Measurements from ENCODE around the gene CNN1. TPM values are rescaled to one million over a fixed set of nuclear protein-coding genes. Genes with fewer than 3 reads are reported as not detected.

The CNN1 gene
- total and polyA plus RNA-seq, 5 experiments from 2014 or later, result not detected

DNA sequence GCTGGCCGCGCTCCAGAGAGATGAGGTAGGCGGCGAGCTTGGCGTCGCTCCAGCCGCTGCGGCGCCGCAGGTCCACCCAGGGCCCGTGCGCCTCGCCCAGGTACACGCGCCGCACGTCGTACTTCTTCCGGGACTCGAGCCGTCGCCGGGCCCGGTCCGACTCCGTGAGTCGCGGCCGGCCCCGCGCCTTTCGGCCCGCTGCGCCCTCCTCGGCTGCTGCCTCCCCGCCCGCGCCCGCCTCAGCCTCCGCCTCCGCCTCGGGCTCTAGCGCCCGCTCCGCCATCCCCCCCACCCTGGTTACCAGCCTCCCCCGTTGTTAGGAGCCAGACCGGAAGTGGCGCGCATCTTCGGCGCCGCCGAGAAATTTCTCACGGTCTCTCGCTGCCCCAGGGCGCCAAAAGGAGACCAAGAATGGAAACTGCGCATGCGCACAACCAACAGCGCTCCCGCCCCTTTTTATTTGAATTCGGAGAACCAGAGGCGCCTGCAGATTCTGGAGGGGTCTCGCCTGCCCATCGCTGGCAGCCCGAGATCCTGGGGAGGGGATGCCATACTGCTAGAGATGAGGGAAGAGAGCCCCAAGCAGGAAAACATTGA, 33.0 kb upstream of the CNN1 start, which contains the start of gene ZNF653:
Gene ZNF653 (minus strand): TSS at position 336 of the 597 bp plus-strand sequence. CDS start 53 bp downstream, at position 283.
- peaks cover 9 to 15% (median 12%) of the 10 kb centered on the region in 4 donors for H3K4me1 Mint-ChIP-seq
- H3K27ac Mint-ChIP-seq, result peak within 1 kb of the TSS; percentile 89 to 98 (median 96)
- peak within 1 kb of the TSS; percentile 87 to 99 (median 90) for H3K4me3 Mint-ChIP-seq
- H3K9me3 Mint-ChIP-seq, result no peaks in the 10 kb centered on the region
- POLR2A ChIA-PET, result interaction anchor here (0.6 to 2.3 kb wide), 7 partner anchors 14 to 763 kb away, joined by 3 to 8 read pairs (median 3); partner anchors contain the start of gene SWSAP1
- peaks cover 0 to 2% (median 0%) of the 10 kb centered on the region in 5 donors for H3K27me3 Mint-ChIP-seq
- peaks cover 0 to 7% (median 2%) of the 10 kb centered on the region in 3 donors for H3K36me3 Mint-ChIP-seq
- ATAC-seq (peak; percentile 49 to 60), DNase-seq (peak; percentile 88 to 98 (median 94))

DNA sequence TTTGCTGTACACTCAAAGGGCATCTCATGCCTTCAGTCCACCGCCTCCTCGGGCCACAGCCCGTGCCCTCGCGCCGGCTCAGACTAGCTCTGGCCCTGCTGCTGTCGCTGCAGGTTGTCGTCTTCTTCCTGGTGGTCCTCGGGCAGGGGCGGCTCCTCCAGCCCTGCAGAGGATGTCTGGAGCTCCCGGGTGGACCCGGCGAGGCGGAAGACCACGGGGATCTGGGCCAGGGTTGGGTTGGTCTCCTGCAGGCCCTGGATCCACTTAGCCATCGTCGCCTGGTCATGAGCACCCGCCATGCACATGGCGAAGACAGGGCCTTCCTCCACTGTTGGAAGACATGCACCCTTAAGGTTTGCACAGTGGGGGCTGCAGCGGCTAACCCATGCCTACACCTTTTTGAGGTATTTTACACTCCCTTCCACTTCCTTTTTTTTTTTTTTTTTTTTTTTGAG, 32.5 kb upstream of the CNN1 start:
- POLR2A ChIA-PET, result interaction anchor here (0.6 to 2.3 kb wide), 5 partner anchors 10 to 131 kb away, joined by 3 to 8 read pairs (median 3); partner anchors contain the start of gene SWSAP1
- Mint-ChIP-seq H3K36me3 (peaks cover 0 to 12% (median 0%) of the 10 kb centered on the region in 3 donors), H3K4me1 (peaks cover 9 to 15% (median 11%) of the 10 kb centered on the region in 4 donors), H3K9me3 (no peaks in the 10 kb centered on the region), H3K27me3 (peaks cover 0 to 2% (median 0%) of the 10 kb centered on the region in 5 donors), H3K4me3 (peak overlapping the region; percentile 87 to 99 (median 90)), H3K27ac (peak overlapping the region in 9 of 10 donors; percentile 80 to 98 (median 97))
- ATAC-seq (peak in 1 of 2 donors; percentile 25), DNase-seq (no peak)

DNA sequence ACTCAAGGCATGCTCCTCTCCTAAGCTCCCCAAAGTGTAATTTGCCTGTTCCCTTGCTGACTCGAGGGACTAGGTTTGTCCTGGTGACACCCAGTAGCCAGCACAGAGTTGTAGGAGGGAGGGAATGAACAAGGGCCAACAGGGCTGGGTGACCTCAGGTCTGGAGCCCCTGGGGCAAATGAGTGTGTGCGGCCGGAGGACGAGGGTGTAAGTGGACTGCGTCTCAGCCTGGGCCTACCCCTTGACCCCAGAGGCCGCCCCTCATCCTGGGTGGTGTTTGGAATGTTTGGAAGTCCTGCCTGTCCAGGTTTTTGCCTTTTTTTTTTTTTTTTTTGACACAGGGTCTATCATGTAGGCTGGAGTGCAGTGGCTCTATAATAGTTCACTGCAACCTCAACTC, 31.7 kb upstream of the CNN1 start:
- Mint-ChIP-seq H3K27ac (peak overlapping the region in 6 of 10 donors; percentile 15 to 95 (median 72)), H3K36me3 (peaks cover 0 to 15% (median 2%) of the 10 kb centered on the region in 3 donors), H3K27me3 (peaks cover 0 to 2% (median 0%) of the 10 kb centered on the region in 5 donors), H3K4me3 (peak overlapping the region in 9 of 10 donors; percentile 67 to 99 (median 90)), H3K4me1 (peaks cover 9 to 15% (median 11%) of the 10 kb centered on the region in 4 donors), H3K9me3 (no peaks in the 10 kb centered on the region)
- ATAC-seq (no peak), DNase-seq (no peak)
- POLR2A ChIA-PET, result interaction anchor here (0.6 to 2.3 kb wide), 5 partner anchors 11 to 637 kb away, joined by 3 to 8 read pairs (median 3); partner anchors contain the start of gene SWSAP1

DNA sequence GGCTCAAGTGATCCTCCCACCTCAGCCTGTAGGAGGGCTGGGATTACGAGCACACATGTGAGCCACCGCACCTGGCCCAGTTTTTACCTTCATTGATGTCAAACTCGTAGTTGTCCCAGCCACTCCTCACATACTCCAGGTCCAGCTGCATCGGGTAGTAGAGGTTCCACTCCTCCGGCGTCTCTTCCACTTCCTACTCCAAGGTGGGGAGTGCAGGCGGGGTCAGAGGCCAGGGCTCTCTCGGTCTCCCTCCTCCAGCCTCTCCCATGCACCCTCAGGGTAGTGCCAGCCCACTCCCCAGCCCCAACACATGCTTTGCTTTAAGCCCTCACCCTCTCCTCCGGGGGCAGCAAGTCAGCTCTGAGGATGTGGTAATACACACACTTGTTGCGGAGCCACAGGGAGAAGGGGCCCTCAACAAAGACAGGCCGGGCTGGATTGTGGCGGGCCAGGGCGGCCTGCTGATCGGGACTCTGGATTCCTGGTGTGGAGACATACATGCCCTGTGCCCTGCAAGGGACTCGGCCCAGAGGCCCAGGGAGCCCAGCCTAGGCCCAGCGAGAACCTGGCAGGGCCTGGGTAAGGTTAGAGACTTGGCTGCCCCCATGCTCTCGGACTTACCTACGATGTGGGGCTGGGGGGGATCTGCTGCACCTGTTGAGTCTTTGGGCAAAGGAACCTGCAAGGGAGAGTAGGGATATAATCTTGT, 31.1 kb upstream of the CNN1 start:
- Mint-ChIP-seq H3K4me3 (peak overlapping the region in 8 of 10 donors; percentile 24 to 93 (median 38)), H3K4me1 (peaks cover 9 to 15% (median 11%) of the 10 kb centered on the region in 4 donors), H3K27me3 (peaks cover 0 to 2% (median 0%) of the 10 kb centered on the region in 5 donors), H3K9me3 (no peaks in the 10 kb centered on the region), H3K36me3 (peaks cover 0 to 20% (median 2%) of the 10 kb centered on the region in 3 donors), H3K27ac (peak overlapping the region in 2 of 10 donors; percentile 24 to 57)
- POLR2A ChIA-PET, result interaction anchor here (0.6 to 2.3 kb wide), 4 partner anchors 12 to 133 kb away, joined by 3 to 8 read pairs (median 3); partner anchors contain the start of gene SWSAP1
- ATAC-seq, result no peak
- no peak for DNase-seq

DNA sequence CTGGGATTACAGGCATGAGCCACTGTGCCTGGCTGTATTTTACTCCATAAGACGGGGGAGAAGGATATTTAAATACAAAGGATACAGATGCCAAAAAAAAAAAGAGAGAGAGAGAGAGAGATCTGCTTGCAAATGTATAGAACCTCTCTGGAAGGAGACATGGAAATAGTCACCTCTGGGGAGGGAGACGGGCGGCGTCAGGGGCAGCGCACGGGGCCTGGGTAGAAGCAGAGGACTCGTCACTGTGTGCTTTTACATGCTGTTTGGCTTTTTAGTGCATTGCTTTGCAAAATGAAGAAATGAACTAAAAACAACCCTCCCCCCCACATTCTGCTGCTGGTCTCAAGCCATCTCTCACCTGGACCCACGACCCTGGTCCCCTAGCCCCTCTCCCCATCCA, 28.2 kb upstream of the CNN1 start:
- peaks cover 0 to 45% (median 5%) of the 10 kb centered on the region in 3 donors for H3K36me3 Mint-ChIP-seq
- ATAC-seq (no peak), DNase-seq (no peak)
- POLR2A ChIA-PET, result interaction anchor here (0.6 kb wide), 2 partner anchors 10 to 1112 kb away, joined by 3 to 6 read pairs; no protein-coding TSS in a partner anchor
- H3K9me3 Mint-ChIP-seq, result no peaks in the 10 kb centered on the region
- H3K4me1 Mint-ChIP-seq, result peaks cover 0 to 5% (median 5%) of the 10 kb centered on the region in 4 donors
- no peak overlapping the region for H3K27ac Mint-ChIP-seq
- no peak overlapping the region for H3K4me3 Mint-ChIP-seq
- peaks cover 0 to 2% (median 0%) of the 10 kb centered on the region in 5 donors for H3K27me3 Mint-ChIP-seq

DNA sequence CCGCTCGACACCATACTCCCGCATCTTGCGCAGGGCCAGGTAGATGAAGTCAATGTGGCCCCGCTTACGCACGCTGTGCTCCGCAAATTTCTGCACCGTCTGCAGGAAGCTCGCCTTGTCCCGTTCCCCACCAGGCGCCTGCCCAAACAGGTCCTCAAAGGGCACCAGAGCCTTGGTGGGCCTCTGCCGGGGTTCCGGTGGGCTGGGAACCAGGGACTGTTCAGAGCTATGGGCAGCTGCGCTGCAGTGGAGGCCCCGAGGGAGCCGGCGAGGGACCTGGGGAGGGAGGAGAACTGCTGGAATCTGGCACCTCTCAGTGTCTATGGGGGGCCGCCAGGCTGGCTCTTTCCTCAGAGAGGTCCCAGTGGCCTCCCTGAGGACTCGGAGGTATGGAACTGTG, 24.7 kb upstream of the CNN1 start:
- peaks cover 0 to 71% (median 11%) of the 10 kb centered on the region in 3 donors for H3K36me3 Mint-ChIP-seq
- H3K27me3 Mint-ChIP-seq, result no peaks in the 10 kb centered on the region
- POLR2A ChIA-PET, result no interaction called here
- H3K4me3 Mint-ChIP-seq, result no peak overlapping the region
- no peak for ATAC-seq
- no peaks in the 10 kb centered on the region for H3K9me3 Mint-ChIP-seq
- no peak overlapping the region for H3K27ac Mint-ChIP-seq
- no peaks in the 10 kb centered on the region for H3K4me1 Mint-ChIP-seq
- no peak for DNase-seq

DNA sequence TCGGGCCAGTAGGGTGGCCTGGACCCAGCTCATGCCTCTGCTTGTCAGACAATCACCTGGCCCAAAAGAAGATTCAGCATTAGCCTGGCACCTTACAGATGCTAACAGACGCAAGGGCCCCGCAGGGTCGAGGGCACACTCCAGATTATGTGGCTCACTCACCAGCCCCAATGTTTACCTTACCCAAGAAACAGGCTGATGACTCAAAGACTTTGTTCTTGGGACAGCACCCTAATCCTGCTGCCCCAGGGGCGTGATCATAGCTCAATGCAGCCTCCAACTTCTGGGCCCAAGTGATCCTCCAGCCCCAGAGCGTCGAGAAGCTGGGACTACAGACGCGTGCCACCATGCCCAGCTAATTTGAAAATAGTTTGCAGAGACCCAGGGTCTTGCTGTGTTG, 19.5 kb upstream of the CNN1 start:
- Mint-ChIP-seq H3K4me3 (no peak overlapping the region), H3K36me3 (peaks cover 0 to 71% (median 8%) of the 10 kb centered on the region in 3 donors), H3K9me3 (no peaks in the 10 kb centered on the region), H3K27me3 (no peaks in the 10 kb centered on the region), H3K27ac (no peak overlapping the region), H3K4me1 (peaks cover 0 to 8% (median 1%) of the 10 kb centered on the region in 4 donors)
- ATAC-seq, result no peak
- POLR2A ChIA-PET, result interaction anchor here (0.7 kb wide), 1 partner anchor 14 kb away, joined by 5 read pairs; the partner anchor contains the start of gene ZNF653
- no peak for DNase-seq

DNA sequence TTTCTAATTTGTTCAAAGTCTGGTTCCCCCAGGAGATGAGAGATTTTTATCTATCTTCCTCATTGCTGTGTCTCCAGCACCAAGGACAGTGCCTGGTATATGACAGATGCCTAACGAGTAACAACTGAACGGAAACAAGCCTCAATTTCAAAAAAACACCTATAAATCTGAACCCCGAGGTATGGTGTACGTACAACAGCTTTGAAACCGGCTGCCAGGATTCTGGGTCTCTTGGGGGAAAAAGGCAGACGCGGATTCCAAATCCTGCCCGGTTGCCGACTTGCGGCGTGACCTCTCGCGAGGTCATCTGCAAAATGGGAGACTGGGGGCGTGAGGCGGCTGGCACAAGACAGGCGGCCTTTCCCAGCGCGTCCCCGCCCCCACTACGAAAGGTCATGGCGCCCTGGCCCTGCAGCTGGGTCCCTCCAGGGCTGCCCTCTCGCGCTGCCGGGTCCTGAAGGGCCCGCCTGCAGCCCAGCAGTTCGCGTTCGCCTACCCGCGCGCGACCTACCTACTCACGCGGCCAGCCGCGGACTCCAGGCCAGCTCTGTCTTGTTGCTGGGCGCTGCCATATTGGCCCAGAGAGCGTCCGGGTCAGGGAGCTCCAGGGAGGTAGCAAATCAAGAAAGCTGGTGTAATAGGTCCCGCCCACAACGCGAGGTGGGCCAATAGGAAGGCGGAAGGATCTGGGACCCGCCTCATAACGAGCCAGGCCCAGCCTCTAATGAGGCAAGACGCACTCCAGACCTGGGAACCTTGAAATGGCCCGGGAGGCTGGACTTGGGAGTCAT, 9.9 kb upstream of the CNN1 start, which contains the start of gene ECSIT:
Gene ECSIT (minus strand): TSS at position 584 of the 791 bp plus-strand sequence. CDS start 9,964 bp downstream, outside the sequence.
- peaks cover 10 to 29% (median 21%) of the 10 kb centered on the region in 4 donors for H3K4me1 Mint-ChIP-seq
- no peaks in the 10 kb centered on the region for H3K27me3 Mint-ChIP-seq
- peaks cover 0 to 11% (median 0%) of the 10 kb centered on the region in 3 donors for H3K36me3 Mint-ChIP-seq
- ATAC-seq (peak; percentile 99), DNase-seq (peak; percentile 77 to 95 (median 90))
- peak within 1 kb of the TSS; percentile 94 to 99 (median 98) for H3K4me3 Mint-ChIP-seq
- H3K9me3 Mint-ChIP-seq, result no peaks in the 10 kb centered on the region
- H3K27ac Mint-ChIP-seq, result peak within 1 kb of the TSS; percentile 87 to 98 (median 95)
- POLR2A ChIA-PET, result interaction anchor here (0.6 to 1.9 kb wide), 9 partner anchors 12 to 1122 kb away, joined by 3 to 15 read pairs (median 4); partner anchors contain the start of genes ELOF1, SWSAP1 and ZNF653

DNA sequence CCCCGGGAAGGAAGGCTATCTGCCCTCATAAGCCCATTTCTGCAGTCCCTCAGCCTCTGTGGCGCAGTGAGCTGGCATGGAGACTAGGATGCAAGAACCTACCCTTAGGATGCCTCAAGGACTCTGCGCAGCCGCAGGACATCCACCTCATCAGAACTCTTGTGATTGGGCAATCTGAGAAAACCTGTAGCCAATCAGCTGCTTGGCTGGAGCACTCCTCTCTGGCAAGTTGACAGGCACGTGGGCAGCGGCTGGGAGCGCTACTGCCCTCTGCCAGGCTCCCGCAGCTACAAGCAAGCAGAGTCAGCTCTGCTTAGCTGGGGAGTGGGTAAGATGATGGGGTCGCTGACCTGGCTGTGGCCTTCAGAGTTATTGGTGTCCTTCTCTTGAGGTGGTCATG, 8.2 kb upstream of the CNN1 start:
- peak overlapping the region in 1 of 10 donors; percentile 38 for H3K27ac Mint-ChIP-seq
- H3K4me3 Mint-ChIP-seq, result peak overlapping the region in 2 of 10 donors; percentile 20 to 22
- no peak for ATAC-seq
- H3K36me3 Mint-ChIP-seq, result peaks cover 0 to 4% (median 0%) of the 10 kb centered on the region in 3 donors
- no peaks in the 10 kb centered on the region for H3K9me3 Mint-ChIP-seq
- H3K4me1 Mint-ChIP-seq, result peaks cover 16 to 35% (median 26%) of the 10 kb centered on the region in 4 donors
- peak in 4 of 10 donors; percentile 7 to 23 (median 13) for DNase-seq
- no peaks in the 10 kb centered on the region for H3K27me3 Mint-ChIP-seq
- POLR2A ChIA-PET, result no interaction called here

DNA sequence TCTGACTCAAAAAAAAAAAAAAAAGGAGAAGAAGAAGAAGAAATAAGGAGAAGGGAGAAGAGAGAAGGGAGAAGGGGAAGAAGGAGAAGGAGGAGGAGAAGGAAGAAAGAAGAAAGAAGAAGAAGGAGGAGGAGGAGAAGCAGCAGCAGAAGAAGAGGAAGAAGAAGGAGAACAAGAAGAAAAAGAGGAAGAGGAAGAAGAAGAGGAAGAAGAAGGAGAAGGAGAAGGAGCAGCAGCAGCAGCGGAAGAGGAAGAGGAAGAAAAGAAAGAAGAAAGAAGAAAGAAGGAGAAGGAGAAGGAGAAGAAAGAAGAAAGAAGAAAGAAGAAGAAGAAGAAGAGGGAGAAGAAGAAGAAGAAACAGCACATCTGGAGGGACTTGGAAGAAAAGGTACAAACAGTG, 4.1 kb upstream of the CNN1 start:
- Mint-ChIP-seq H3K27me3 (peaks cover 0 to 14% (median 9%) of the 10 kb centered on the region in 5 donors), H3K4me3 (peak overlapping the region in 4 of 10 donors; percentile 0 to 58 (median 30)), H3K4me1 (peaks cover 5 to 26% (median 17%) of the 10 kb centered on the region in 4 donors), H3K27ac (peak overlapping the region in 7 of 10 donors; percentile 1 to 94 (median 55)), H3K9me3 (no peaks in the 10 kb centered on the region), H3K36me3 (no peaks in the 10 kb centered on the region)
- ATAC-seq (no peak), DNase-seq (no peak)
- POLR2A ChIA-PET, result interaction anchor here (0.6 to 1.2 kb wide), 2 partner anchors 29 to 450 kb away, joined by 3 read pairs; partner anchors contain the start of gene ZNF653

DNA sequence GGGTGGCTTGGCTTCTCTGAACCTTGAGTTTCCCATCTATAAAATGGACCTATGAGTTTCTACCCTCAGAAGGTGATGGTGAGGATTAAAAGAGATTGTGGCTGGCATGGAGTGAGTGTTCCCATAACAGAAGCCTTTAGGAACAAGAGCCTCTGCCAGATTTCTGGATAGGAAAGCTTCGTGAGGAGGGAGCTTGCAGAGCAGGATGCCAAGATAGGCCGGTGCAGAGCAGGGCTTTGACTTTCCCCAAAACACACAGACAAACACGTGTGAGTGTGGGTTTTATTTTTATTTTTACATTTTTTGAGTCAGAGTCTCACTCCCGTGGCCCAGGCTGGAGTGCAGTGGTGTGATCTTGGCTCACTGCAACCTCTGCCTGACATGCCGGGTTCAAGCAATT, 3.7 kb upstream of the CNN1 start:
- ATAC-seq (no peak), DNase-seq (no peak)
- Mint-ChIP-seq H3K4me1 (peaks cover 5 to 26% (median 17%) of the 10 kb centered on the region in 4 donors), H3K27ac (peak overlapping the region in 7 of 10 donors; percentile 15 to 94 (median 55)), H3K4me3 (peak overlapping the region in 4 of 10 donors; percentile 0 to 58 (median 30)), H3K9me3 (no peaks in the 10 kb centered on the region), H3K27me3 (peaks cover 0 to 18% (median 9%) of the 10 kb centered on the region in 5 donors), H3K36me3 (no peaks in the 10 kb centered on the region)
- POLR2A ChIA-PET, result interaction anchor here (0.6 kb wide), 1 partner anchor 450 kb away, joined by 3 read pairs; no protein-coding TSS in a partner anchor
